RPMI8226 (cell line): Measurements from ENCODE around the gene ACAP3.

Experiments used
- DNase-seq: peaks from one replicate; pipeline ENCODE4 v3.0.0-alpha.2; 2015

Gene ACAP3

DNA sequence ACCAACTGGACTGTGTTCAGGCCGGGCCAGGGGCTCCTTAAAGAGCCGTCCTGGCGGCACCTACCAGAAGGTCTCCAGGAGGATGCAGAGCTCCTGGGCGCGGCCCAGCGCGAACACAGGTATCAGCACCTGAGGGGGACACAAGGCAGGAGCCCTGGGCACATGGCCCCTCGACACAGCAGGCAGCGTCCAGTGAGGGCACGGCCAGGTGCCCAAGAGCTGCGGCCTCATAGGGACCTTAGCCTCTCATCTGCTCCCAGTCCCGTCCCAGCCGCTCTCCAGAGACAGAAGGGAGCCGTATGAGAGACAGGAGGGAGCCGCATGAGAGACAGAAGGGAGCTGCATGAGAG, 6.5 kb upstream of the ACAP3 start:
- no peak for DNase-seq

DNA sequence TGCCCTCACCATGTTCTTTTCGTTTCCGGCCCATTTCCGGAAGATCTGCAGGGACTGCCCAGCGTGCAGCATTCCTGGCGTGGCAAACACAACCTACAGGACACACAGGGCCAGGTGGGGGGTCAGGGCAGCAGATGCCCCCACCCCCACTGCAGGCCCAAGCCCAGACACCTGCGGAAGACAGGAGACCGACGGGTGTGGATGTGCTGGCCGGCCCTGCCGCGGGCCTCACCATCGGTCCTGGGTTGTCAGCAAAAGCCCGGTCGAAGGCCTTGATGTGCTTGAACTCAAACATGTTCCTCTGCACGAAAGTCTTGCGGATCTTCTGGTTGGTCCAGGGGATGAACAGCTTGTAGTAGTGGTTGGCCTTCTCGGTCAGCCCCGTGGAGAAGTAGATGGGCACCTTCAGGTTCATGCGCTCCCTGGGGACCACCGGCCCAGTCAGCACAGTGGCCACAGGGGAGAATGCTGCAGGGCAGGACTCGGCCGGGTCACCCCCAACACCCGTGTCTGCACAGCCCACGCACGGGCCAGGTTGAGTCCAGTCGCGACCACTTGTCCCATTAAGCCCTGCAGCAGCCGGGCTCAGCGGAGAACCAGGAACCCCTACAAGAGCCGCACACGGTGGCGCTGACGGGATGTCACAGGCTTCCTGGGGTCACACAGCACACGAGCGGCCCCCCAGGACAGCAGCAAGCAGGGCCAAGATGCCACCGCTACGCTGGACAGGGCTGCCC, 5.9 kb upstream of the ACAP3 start:
- no peak for DNase-seq

DNA sequence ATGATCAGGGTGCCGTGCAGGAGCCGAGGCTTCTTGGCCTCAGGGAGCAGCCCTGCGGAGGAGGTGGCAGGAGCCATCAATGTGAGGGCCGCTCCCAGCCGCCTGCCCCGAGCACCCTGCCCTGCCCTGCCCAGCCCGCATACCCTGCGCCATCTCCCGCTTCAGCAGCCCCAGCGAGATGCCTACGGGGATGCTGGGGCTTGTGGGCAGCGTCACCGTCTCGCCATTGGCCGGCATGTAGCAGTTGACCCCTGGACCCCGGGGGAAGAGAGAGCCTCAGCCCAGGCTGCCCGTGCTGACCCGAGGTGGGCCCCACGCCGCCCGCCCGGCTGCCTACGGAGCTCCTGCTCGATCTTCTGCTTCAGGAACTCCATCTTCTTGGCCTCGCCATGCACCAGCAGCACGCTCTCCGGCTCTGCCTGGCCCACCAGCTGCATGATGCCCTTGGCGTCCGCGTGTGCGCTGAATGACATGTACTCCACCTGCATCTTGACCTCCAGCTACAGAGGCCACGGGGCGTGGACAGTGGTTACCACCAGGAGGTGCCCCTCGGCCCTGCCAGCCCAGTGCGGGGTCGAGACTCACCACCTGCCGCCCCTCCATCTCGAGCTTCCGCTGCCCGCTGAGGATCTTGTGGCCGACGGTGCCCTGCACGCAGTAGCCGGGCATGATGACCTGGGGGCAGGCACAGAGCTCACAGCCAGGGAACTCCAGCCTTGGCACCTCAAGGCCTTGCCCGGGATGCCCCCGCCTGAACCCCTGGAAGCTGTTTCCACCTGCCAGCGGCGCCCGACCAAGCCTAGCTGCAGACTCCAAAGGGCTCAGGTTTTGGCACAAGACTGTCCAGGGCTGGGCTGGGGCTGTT, 5.0 kb upstream of the ACAP3 start:
- DNase-seq: no peak

DNA sequence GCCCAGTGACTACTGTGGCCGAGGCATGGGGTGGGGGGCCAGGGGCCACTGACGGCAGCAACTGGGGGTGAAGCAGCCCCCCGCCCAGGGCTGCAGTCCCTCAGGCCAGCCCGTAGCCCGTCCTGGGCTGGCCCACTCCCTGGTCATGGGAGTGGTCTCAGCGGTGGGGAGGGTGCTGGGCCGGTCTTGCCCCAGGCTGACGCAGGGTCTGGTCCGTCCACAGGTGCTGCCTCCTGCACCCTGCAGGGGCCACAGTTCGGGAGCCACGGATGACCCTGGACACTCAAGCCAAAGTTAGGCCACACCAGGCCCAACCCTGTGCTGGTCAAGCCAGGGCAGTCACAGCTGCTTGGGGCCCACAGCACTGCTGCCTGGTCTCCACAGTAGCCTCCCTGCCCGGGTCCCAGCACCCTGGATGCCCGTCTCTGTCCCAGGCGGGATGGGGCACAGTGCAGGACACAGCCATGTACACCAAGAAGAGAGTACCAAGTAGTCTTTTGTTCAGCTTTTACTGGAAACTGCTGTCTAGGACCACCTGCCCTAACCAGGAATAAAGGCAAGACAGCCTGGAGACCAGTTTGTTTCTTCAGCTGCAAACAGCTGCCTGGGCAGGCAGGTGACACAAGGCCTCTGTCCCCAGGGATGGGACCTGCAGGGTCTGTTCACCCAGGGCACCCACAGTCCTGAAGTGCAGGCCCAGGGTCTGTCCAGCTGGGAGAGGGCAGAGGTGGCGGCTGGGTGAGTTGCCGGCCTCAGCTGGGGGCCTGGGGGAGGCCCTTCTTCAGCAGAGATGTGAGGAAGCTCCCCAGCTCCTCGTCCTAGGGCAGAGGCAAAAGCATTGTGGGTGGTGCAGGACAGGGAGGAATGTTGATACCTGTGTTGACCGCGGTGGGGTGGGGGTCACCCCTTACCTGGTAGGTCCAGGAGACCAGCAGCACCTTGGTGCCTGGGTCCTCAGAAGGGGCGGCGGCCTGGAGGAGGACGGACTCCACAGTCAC, 3.7 kb upstream of the ACAP3 start:
- no peak for DNase-seq

DNA sequence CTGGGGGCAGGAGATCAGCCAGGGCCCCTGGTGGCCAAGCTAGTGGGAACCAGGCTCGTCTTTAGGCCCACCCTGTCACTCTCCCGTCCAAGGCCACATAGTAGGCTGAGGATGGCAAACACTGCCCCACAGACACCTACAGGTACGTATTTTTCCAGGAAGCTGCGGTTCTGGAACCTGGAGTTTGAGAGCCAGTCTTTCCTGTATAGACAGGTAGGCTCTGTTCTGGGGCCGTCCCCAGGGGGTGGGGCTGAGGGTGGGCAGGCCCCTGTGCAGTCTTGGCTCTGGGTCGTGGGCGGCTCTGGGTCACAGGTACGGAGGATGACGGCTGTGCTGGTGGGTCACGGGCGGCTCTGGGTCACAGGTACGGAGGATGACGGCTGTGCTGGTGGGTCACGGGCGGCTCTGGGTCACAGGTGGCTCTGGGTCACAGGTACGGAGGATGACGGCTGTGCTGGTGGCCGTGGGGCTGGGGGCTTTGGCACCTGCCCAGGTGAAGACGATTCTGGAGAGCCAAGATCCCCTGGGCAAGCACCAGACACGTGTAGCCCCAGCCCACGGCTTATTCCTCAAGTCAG, 2.8 kb upstream of the ACAP3 start:
- DNase-seq: no peak

DNA sequence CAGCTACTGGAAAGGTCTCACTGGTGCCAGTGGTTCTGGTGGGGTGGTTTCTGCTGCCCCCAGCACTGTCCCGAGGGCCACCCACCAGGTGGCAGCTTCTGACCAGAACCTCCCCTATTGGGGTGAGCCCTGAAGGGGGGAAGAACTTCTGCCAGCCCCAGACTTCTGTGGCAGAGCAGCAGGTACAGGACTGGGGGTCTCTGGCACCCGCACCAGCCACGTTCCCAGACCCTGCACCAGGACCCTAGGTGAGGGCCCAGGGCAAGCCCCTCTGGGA, 2.3 kb upstream of the ACAP3 start:
- no peak for DNase-seq

DNA sequence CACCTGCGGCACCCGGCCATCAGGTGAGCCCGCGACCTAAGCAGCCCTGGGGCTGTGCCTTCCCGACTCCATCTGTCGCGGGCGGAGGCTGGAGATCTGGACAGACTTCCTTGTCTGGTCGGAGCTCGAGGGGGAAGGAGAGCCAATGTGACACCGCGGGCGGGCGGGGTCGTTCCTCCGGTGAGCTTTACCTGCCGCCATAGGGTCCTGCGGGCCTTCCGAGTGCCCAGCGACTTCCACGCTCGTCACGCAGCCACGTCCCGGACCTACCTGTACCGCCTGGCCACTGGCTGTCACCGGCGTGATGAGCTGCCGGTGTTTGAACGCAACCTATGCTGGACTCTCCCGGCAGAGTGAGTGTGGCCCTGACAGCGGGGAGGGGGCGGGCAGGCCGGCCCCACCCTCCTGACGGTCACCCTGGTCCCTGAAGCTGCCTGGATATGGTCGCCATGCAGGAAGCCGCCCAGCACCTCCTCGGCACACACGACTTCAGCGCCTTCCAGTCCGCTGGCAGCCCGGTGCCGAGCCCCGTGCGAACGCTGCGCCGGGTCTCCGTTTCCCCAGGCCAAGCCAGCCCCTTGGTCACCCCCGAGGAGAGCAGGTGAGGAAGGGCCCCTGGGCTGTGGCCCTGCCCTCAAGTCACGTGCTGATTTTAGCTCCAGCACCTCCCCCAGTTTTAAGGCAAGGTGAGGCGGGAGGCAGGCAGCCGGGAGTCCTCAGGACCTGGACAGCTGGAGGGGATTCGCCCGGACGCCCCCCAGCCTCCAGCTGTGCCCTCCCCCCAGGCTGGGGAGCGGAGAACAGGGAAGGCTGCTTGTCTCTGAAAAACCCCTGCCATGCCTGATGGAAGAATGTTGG, 1.8 kb upstream of the ACAP3 start:
- peak; percentile 54 for DNase-seq

DNA sequence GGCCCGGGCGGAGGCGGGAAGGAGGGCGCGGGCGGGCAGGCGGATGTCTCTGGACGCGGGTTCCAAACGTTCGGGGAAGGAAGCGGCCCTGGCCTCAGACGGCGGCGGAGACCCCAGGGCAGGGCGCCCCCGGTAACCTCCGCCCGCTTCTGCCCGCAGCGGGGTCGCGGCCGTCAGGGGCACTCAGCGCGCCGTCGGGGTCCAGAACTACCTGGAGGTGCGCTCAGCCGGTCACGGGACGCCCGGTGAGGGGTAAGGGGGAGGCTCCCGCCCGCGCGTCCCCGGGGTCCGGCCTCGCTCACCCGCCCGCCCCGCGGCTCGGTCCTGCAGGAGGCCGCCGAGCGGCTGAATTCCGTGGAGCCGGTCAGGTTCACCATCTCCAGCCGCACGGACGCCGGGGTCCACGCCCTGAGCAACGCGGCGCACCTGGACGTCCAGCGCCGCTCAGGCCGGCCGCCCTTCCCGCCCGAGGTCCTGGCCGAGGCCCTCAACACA, 1.1 kb upstream of the ACAP3 start:
- DNase-seq: no peak

DNA sequence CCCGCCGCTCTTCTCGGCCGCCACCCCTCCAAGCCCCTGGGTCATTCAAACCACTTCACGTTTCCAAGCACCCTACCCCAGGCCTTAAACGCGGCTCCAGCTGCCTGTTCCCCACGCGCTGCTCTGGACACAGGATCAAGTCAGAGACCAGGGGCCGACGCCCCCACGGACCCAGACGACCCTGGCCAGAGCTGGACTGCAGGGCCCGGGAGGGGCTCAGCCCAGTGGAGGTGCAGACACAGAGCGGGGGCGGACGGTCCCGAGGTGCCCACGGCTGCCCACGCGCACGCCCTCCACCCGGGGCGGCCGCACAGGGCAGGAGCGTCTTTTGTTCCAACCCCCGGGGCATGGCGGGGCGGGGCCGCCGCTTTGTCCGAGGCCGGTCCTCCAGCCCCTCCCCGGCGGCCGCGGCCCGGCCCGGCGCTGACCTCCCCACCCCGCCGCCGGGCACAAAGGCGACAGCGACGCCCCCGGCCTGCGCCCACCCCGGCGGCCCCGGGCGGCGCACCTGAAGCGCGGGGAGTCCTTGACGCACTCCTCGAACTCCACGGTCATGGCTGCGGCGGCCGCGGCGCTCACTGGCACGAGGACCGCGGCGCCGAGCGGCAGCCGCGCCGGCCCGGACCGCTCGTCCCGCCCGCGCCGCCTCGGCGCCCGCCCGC, 338 bp downstream of the ACAP3 start:
- no peak for DNase-seq

DNA sequence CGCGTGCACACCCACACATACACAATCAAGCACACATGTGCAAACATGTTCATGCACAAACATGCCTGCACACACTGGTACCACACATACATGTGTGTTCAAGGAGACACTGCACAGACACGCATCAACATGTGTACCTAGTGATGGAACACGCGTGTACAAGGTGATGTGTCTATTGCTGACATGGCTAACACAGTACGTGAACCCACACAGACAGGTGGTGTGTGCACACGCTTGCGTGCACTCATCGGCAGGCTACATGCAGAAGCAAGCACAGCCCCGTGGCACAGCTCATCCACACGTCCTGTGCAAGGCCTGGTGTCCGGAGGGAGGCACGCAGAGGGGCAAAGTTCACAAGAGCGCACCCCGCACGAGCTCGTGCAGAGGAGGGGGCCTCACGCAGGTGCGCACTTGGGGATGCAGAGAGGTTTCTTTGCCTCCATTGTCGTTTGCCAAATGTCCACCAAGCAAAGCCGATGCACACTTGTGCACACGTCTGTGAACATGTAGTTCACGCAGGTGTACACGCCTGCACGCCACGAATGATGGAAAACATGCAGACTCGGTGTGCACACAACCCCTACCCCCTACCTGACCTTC, 969 bp downstream of the ACAP3 start:
- DNase-seq: peak; percentile 52

DNA sequence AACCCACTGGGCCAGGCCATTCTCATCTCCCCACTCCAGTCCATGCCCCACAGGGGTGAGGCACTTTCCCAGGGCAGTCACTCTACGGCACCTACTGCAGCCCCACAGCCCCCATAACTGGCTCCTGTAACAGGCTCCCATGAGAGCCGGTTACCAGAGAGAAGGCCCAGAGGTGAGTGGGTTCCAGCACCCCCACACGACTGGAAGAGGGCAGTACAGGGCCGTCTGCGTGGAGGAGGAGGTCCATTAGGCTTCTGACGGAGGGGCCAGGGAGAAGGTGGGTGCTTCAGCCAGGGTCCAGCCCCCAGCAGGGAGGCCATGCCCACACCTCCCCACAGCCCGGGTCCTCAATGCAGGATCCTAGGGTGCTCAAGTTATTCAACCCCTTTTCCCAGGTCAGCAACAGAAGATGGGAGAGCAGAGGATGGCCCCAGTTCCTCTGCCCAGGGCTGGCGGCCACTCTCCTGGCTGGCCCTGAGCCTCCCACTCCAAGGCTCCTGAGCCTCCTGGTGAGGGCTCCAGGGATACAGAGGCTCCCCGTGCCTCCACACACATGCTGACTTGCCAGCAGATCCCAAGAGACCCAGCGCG, 1.6 kb downstream of the ACAP3 start:
- peak; percentile 81 for DNase-seq

DNA sequence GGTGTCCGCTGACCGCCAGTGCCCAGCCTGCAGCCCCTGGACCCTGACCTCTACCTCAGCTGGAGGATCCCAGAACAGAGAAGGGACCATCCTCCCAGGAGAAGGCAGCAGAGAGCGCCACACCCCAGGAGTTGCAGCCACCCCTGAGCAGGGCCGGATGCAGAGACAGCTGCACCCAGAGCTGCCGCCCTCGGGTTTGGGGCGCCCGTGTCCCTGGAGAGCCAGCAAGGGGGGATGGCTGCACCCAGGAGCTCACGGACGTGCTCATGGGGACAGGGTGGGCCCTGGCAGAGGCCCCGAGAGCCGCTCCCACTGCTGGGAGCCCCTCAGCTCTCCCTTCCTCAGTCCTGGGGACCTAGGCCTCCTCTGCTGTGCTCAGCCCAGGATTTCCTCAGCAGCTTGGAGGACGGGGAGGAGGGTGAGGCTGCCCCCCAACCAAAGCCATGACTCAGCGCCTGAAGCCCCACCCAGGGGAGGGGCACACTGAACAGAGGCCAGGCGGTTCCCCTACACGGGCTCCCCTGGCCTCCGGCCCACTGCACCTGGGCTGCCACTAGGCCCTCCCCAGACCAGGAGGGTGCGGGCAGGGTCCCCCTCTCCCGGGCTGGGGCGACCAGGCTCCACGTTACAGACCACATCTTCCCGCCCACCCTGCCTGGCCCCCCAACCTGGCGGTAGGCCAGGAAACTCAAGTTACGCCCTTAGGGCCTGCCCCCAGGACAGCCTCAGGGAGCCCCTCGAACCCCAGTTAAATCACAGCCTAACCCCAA, 2.2 kb downstream of the ACAP3 start:
- peak; percentile 99 for DNase-seq

DNA sequence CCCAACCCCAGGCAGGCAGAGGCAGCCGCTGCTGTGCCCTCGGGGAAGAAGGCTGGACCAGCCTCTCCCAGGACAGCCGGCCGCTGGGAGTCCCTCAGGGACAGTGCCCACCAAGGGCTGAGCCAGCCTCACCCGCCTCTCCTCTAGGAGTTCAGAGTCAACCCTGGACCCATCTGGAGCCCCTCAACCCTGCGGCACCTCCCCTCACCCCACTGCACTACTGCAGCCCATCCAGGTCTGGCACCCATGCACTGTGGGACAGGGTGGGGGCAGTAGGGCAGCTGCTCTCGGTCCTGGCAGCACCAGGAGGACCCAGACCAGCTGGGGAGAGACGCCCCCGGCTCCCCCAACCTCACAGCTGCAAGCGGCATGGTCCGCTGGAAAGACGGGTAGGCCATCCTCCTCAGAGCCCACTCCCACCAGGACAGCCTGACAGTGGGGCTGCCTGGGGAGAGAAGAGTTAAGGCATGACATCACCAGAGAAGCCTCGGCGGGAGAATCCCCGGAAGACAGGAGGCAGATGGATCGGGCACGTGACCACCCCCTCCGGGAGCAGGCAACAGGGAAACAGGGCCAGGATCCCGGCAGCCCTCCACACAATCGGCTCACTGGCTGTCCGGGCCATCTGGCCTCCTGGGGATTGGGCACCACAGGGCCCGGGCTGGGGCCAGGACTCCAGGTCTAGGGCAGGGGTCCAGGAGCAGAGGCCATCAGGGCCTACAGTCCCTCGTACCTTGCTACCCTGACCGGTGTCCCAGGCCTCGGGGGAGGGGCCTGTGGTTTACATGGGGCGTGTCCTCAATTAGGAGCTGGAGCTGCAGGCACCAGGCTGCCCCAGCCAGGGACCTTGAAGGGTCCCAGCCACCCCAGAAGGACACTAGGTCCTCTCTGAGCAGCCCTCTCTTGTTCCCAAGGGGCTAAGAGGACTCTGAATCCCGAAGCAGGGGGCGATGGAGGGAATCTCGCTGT, 3.1 kb downstream of the ACAP3 start:
- DNase-seq: peak; percentile 76

DNA sequence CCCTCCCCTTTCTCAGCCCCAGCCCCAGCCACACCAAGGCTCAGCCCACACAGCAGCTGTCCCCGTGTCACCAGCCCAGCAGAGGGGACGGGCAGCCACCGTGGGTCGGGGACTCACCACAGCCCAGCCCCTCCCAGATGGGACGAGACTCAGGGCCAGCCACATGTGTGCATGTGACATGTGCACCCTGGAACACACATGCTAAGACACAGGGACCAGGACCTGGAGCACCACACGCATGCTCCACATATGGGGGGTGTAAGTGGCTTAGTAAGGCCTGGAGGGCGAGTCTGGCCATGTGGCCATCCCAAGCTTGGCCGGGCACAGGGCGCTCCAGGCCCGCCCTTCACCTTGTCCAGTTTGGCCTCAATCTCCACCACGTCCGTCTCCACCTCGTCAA, 4.0 kb downstream of the ACAP3 start:
- no peak for DNase-seq

DNA sequence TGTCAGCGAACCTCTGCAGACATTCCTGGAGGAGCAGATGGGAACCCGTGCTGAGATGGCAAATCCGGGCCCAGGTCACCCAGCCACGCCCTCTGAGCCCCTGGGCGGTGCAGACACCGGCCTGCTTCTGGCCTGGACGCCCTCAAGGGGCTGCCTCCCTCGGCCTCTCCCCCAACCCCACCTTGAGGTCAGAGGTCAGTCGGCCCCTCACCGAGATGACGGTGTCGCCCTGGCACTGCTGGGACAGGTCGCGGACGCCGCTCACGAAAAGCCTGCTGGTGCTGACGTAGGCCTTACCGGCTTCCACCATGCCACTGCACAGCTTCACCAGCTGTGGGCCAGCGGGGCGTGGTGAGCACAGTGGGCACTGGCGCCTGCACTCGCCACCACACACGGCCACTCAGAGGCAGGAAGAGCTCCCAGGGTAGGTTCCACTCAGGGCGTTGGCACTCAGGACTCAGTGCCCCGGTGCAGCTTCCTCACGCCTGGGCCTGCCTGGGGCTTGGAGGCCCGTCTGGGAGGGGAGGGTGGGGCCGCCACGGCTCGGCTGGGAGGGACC, 4.7 kb downstream of the ACAP3 start:
- no peak for DNase-seq

DNA sequence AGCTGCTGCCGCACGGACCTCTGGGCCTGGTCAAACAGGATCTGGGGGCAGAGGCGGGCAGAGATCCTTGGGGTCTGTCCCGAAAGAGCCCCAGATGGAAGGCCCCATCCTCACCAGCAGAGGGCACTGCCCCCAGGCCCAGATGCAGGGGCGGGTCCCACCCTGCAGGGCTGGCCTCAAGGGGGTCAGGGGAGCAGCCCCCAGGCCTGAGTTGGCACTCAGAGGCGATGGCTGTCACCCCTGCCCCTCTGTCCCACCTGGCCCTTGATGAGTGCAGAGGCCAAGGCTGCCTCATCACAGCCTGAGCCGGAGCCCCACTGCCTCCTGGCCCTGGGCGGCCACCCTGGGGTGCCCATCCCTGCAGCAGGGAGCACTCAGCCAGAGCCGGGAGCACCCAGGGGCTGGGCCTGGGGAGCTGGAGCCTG, 5.7 kb downstream of the ACAP3 start:
- DNase-seq: no peak

DNA sequence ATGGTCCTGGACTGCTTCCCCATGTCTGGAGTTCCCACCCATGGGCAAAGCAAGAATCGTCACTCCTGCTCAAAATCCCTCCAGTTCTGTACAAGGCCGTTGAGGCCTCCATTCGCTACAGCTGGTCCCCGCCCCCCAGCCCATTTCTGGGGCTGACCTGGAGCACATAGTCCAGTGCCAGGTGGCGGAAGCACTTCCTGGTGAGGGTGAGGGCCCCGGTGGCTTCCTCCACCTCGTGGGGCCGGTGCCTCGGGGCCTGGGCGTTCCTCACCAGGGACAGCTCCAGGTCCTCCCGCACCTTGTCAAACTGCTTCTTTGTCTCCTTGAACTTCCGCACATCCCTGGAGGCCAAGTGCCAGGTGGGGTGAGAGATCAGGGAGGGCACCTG, 7.4 kb downstream of the ACAP3 start:
- DNase-seq: no peak
